Epithelial cell of proximal tubule (primary cell): Measurements from ENCODE around the gene RTN3. TPM values are rescaled to one million over a fixed set of nuclear protein-coding genes. Genes with fewer than 3 reads are reported as not detected.
A peak's percentile ranks its signal among the peaks of the same experiment; 100 is the strongest.
"Not testable (repeated sequence)": the region's sequence is repeated elsewhere in the genome, so short reads cannot be mapped to it uniquely, and the experiment has no call there.

Experiments used
- DNase-seq: peaks from one replicate; pipeline ENCODE4 v3.0.0-alpha.2; 2011; ENCODE audit warnings: low read depth
- H3K4me3 ChIP-seq: 2 replicates; pipeline ENCODE4 v1.5.1; 2011; ENCODE audit warnings: low read depth, mild to moderate bottlenecking, low read length
- CTCF ChIP-seq: conservative IDR thresholded peaks from 2 replicates; pipeline ENCODE4 v1.5.1; 2012; ENCODE audit warnings: low read depth, mild to moderate bottlenecking, low read length
- total RNA-seq: library from RNA; depleted of rRNA; stranded (reverse); fragments of >200 nt; gene quantifications from 2 replicates; pipeline ENCODE4 v1.2.3, GENCODE V29; 2015

RTN3 gene
- total RNA-seq, 1 donor from 2014 or later: 142 TPM

- no peak for DNase-seq
- TF ChIP-seq CTCF: no peak
- H3K4me3 ChIP-seq: peak overlapping the region; percentile 61
These were observed 87.9 kb downstream of the RTN3 start for GRCh38 chr11:63769042-63769713.

GRCh38 chr11:63769714-63770455, 88.6 kb downstream of the RTN3 start:
- no peak for TF ChIP-seq CTCF
- no peak for DNase-seq
- H3K4me3 ChIP-seq: peak overlapping the region; percentile 61

- TF ChIP-seq CTCF: no peak
- no peak overlapping the region for H3K4me3 ChIP-seq
- no peak for DNase-seq
These were observed 89.5 kb downstream of the RTN3 start for GRCh38 chr11:63770763-63771162.

DNA sequence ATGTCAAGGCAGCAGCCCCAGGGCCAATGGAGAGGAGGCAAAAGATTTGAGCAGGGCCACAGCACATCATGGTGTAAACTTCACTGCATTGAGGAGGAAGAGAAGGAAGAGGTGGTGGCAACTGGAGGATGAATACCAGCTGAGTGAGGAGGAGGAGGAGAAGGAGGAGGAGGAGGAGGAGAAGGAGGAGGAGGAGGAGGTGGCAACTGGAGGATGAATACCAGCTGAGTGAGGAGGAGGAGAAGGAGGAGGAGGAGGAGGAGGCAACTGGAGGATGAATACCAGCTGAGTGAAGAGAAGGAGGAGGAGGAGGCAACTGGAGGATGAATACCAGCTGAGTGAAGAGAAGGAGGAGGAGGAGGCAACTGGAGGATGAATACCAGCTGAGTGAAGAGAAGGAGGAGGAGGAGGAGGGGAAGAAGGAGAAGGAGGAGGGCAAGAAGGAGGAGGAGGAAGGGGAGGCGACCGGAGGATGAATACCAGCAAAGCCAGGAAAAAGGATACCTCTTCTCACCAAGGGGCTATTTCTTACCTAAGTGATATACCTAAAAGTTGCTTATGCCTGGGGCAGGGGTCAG, 90.5 kb downstream of the RTN3 start:
- H3K4me3 ChIP-seq, DNase-seq: not testable (repeated sequence)

- H3K4me3 ChIP-seq: no peak overlapping the region
- DNase-seq: no peak
- no peak for TF ChIP-seq CTCF
These were observed 93.9 kb downstream of the RTN3 start for GRCh38 chr11:63775191-63775590.

DNA sequence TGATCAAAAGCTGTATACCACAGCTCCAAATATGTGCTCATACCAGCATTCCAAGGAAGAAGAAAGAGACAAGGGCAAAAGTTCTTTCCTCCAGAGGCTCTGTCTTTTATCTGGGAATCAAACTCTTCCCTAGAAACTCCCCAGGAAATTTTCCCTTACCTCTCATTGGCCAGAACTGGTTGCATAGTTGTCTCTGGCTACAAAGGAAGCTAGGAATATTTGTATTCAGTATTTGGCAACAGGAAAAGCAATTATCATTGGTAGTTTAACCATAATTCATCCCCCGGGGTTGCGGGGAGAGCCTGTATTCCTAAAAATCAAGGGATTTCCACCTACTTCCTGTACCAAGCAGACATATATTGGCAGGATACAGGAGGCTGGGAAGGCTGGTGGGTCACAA, 97.7 kb downstream of the RTN3 start:
- H3K4me3 ChIP-seq: no peak overlapping the region
- no peak for TF ChIP-seq CTCF
- DNase-seq: no peak

GRCh38 chr11:63782749-63783148, 101.4 kb downstream of the RTN3 start:
- no peak for DNase-seq
- TF ChIP-seq CTCF: no peak
- H3K4me3 ChIP-seq: no peak overlapping the region
